ENCODE measurements around the gene EGR2.

- TF ChIP-seq ZNF274 (IDR thresholded peaks at IDR 0.05; ENCODE audit: low read depth, low read length) (no peak), YY1 (IDR thresholded peaks at IDR 0.05; ENCODE audit: insufficient read depth, insufficient read length) (no peak)
Observed at GRCh38 chr10:62817121-62817765, 1.1 kb upstream of the EGR2 start.

Measured in NT2/D1 (cell line).